SK-N-SH (cell line): Measurements from ENCODE around the gene TMEM171. TPM values are rescaled to one million over a fixed set of nuclear protein-coding genes. Genes with fewer than 3 reads are reported as not detected.

ENCODE experiments used
- CTCF ChIA-PET: fragments of 300-600, 350-600 bp; formaldehyde crosslinking; extraction: SDS; loops from one replicate; lab custom pipeline; 2021; lab: Yijun Ruan, JAX
- POLR2A ChIA-PET: fragments of 350-600 bp; sonication (Branson Sonifier 250); formaldehyde crosslinking; extraction: SDS; loops from one replicate; lab custom pipeline; 2020; ENCODE audit warnings: antibody characterized with exemption, inconsistent platforms; lab: Yijun Ruan, JAX
- DNase-seq: peaks from one replicate; pipeline ENCODE4 v3.0.0; 2012
- H2AFZ ChIP-seq: fragments of 200-600 bp; sonication (generic); 2 replicates; pipeline ENCODE4 v1.8.1; 2016; ENCODE audit warnings: antibody characterized with exemption, mild to moderate bottlenecking, low read depth
- H3F3A ChIP-seq: fragments of 200-600 bp; sonication (generic); replicated peaks from 2 replicates; pipeline ENCODE3; 2016; ENCODE audit warnings: antibody characterized with exemption, mild to moderate bottlenecking; ENCODE audit not compliant: insufficient read depth
- H3K27ac ChIP-seq, 2 experiments: fragments of 200-500 bp in 1 of 2; fragments of 200-600 bp in 1 of 2; sonication (Bioruptor generic) in 1 of 2; sonication (generic), shearing (Covaris generic) in 1 of 2; 2 replicates each; pipeline versions ENCODE4 v1.5.1 to v1.6.1; 2014 to 2016; ENCODE audit warnings: low read depth in 2 of 2, inconsistent platforms in 1 of 2, low read length in 1 of 2, mild to moderate bottlenecking in 1 of 2, mixed read lengths in 1 of 2
- H3K27me3 ChIP-seq: fragments of 200-600 bp; sonication (generic), shearing (Covaris generic); 2 replicates; pipeline ENCODE4 v1.6.1; 2016; ENCODE audit warnings: mixed run types; ENCODE audit not compliant: insufficient read depth
- H3K36me3 ChIP-seq, 2 experiments: fragments of 200-500 bp in 1 of 2; fragments of 200-600 bp in 1 of 2; sonication (Bioruptor generic) in 1 of 2; sonication (generic) in 1 of 2; replicated peaks in 1 of 2; 2 replicates each; pipeline versions ENCODE3 to v1.5.1; 2014 to 2016; ENCODE audit warnings: low read length in 1 of 2, mild to moderate bottlenecking in 1 of 2; ENCODE audit not compliant: insufficient read depth in 2 of 2, control insufficient read depth in 1 of 2
- H3K4me1 ChIP-seq, 2 experiments: fragments of 200-500 bp in 1 of 2; fragments of 200-600 bp in 1 of 2; sonication (Bioruptor generic) in 1 of 2; sonication (generic), shearing (Covaris generic) in 1 of 2; 2 replicates each; pipeline versions ENCODE4 v1.5.1 to v1.6.1; 2014 to 2016; ENCODE audit warnings: low read depth in 1 of 2, low read length in 1 of 2, mixed run types in 1 of 2; ENCODE audit not compliant: insufficient read depth in 2 of 2, control insufficient read depth in 1 of 2
- H3K4me2 ChIP-seq: fragments of 200-600 bp; sonication (generic), shearing (Covaris generic); 2 replicates; pipeline ENCODE4 v1.6.1; 2017; ENCODE audit warnings: mixed run types
- H3K4me3 ChIP-seq, 2 experiments: fragments of 200-500 bp in 1 of 2; fragments of 200-600 bp in 1 of 2; sonication (Bioruptor generic) in 1 of 2; sonication (generic), shearing (Covaris generic) in 1 of 2; 2 replicates each; pipeline versions ENCODE4 v1.5.1 to v1.8.1; 2014 to 2016; ENCODE audit warnings: low read depth in 2 of 2, inconsistent platforms in 1 of 2, low read length in 1 of 2, mild to moderate bottlenecking in 1 of 2, mixed read lengths in 1 of 2, moderate library complexity in 1 of 2
- H3K79me2 ChIP-seq: fragments of 200-600 bp; sonication (generic); 2 replicates; pipeline ENCODE4 v1.8.1; 2017; ENCODE audit warnings: mild to moderate bottlenecking; ENCODE audit not compliant: insufficient read depth
- H3K9ac ChIP-seq: fragments of 200-600 bp; sonication (generic); 2 replicates; pipeline ENCODE4 v1.6.1; 2017; ENCODE audit warnings: mixed run types
- H3K9me2 ChIP-seq: fragments of 200-600 bp; sonication (generic); 2 replicates; pipeline ENCODE4 v1.6.1; 2017; ENCODE audit warnings: mixed run types
- H3K9me3 ChIP-seq: fragments of 200-600 bp; sonication (generic); 2 replicates; pipeline ENCODE4 v1.6.1; 2017; ENCODE audit warnings: mixed run types, mild to moderate bottlenecking, moderate library complexity
- H4K20me1 ChIP-seq: fragments of 200-600 bp; sonication (generic); 2 replicates; pipeline ENCODE4 v1.6.1; 2017; ENCODE audit warnings: mild to moderate bottlenecking, mixed run types; ENCODE audit not compliant: insufficient read depth
- CHD2 ChIP-seq: fragments of 150-350 bp; IDR thresholded peaks from 2 replicates; pipeline ENCODE4 v1.6.1; 2018; ENCODE audit warnings: low read length; ENCODE audit not compliant: partially characterized antibody
- EZH2phosphoT487 ChIP-seq: fragments of 200-600 bp; sonication (generic); IDR thresholded peaks from 2 replicates; pipeline ENCODE4 v1.6.1; 2017; ENCODE audit warnings: low read depth, mixed run types, mild to moderate bottlenecking, antibody characterized with exemption, moderate library complexity, borderline replicate concordance
- FOXJ3 ChIP-seq: sonication (generic); formaldehyde crosslinking; IDR thresholded peaks from 2 replicates; pipeline ENCODE4 v1.5.1; 2020; ENCODE audit warnings: mild to moderate bottlenecking, missing genetic modification reagents
- GABPA ChIP-seq: IDR thresholded peaks from 2 replicates; pipeline ENCODE4 v1.4.0; 2012; ENCODE audit warnings: low read depth, mild to moderate bottlenecking
- IRF3 ChIP-seq: fragments of 150-350 bp; IDR thresholded peaks from 2 replicates; pipeline ENCODE4 v1.6.1; 2016; ENCODE audit warnings: mild to moderate bottlenecking, low read depth, low read length
- MAX ChIP-seq: IDR thresholded peaks from 2 replicates; pipeline ENCODE4 v1.4.0; 2012; ENCODE audit warnings: low read depth
- MEF2A ChIP-seq: IDR thresholded peaks from 2 replicates; pipeline ENCODE4 v1.4.0; 2012; ENCODE audit warnings: low read depth, borderline replicate concordance
- MXI1 ChIP-seq: IDR thresholded peaks from 2 replicates; pipeline ENCODE4 v1.6.1; 2012; ENCODE audit warnings: mild to moderate bottlenecking, low read depth, low read length, improper control_type of control experiment
- NFIC ChIP-seq: IDR thresholded peaks from 2 replicates; pipeline ENCODE4 v1.4.0; 2012; ENCODE audit warnings: borderline replicate concordance
- NRF1 ChIP-seq: IDR thresholded peaks from 2 replicates; pipeline ENCODE4 v1.6.1; 2012; ENCODE audit warnings: low read depth, mild to moderate bottlenecking, low read length
- POLR2AphosphoS5 ChIP-seq: IDR thresholded peaks from 2 replicates; pipeline ENCODE4 v1.6.1; 2012; ENCODE audit warnings: low read depth, low read length
- RAD21 ChIP-seq: IDR thresholded peaks from 2 replicates; pipeline ENCODE4 v1.6.1; 2012; ENCODE audit warnings: mild to moderate bottlenecking, low read length
- REST ChIP-seq: IDR thresholded peaks from 2 replicates; pipeline ENCODE4 v1.6.1; 2012; ENCODE audit warnings: mild to moderate bottlenecking, low read depth, low read length, moderate library complexity
- RFX5 ChIP-seq: IDR thresholded peaks from 2 replicates; pipeline ENCODE4 v1.6.1; 2012; ENCODE audit warnings: mild to moderate bottlenecking, improper control_type of control experiment, low read length
- RXRA ChIP-seq: IDR thresholded peaks from 2 replicates; pipeline ENCODE4 v1.4.0; 2012; ENCODE audit warnings: low read depth, mild to moderate bottlenecking, borderline replicate concordance
- SIN3A ChIP-seq: IDR thresholded peaks from 2 replicates; pipeline ENCODE4 v1.6.1; 2012; ENCODE audit warnings: low read depth, mild to moderate bottlenecking, low read length, moderate library complexity, borderline replicate concordance
- TAF1 ChIP-seq: IDR thresholded peaks from 2 replicates; pipeline ENCODE4 v1.6.1; 2012; ENCODE audit warnings: low read depth, mild to moderate bottlenecking, low read length, moderate library complexity, borderline replicate concordance
- TEAD4 ChIP-seq: IDR thresholded peaks from 2 replicates; pipeline ENCODE4 v1.4.0; 2012; ENCODE audit warnings: mild to moderate bottlenecking, borderline replicate concordance; ENCODE audit not compliant: insufficient read depth
- USF1 ChIP-seq: IDR thresholded peaks from 2 replicates; pipeline ENCODE4 v1.4.0; 2012; ENCODE audit warnings: low read depth, borderline replicate concordance
- USF2 ChIP-seq: fragments of 150-350 bp; IDR thresholded peaks from 2 replicates; pipeline ENCODE4 v1.6.1; 2017; ENCODE audit warnings: antibody characterized with exemption, low read length, low read depth, borderline replicate concordance
- WGBS: methylation state at CpG from one replicate; pipeline ENCODE4 v1.1.6; 2017; ENCODE audit warnings: low lambda C conversion rate; 5-methylcytosine and 5-hydroxymethylcytosine counted together
- polyA plus RNA-seq, 3 experiments: library from polyadenylated mRNA; depleted of rRNA; stranded (reverse); fragments of >200 nt; gene quantifications; 2 replicates each; pipeline ENCODE4 v1.2.3, GENCODE V29; 2012

Gene TMEM171
- polyA plus RNA-seq, 1 of the 3 experiments (the other 2 are of a cell fraction), result 7.6 TPM

GRCh38 chr5:73132759-73133158 lies 12.4 kb downstream of the TMEM171 start:
- Histone ChIP-seq H3K9me2 (no peaks in the 10 kb centered on the region), H3F3A (no peaks in the 10 kb centered on the region), H3K27me3 (no peaks in the 10 kb centered on the region), H4K20me1 (no peaks in the 10 kb centered on the region), H3K4me1 (peaks cover 0 to 2% of the 10 kb centered on the region in 2 experiments; a peak in 1 of 4 replicates), H3K4me3 (no peak overlapping the region), H3K9ac (no peak overlapping the region), H3K36me3 (no peaks in the 10 kb centered on the region), H3K4me2 (no peak overlapping the region), H3K79me2 (no peaks in the 10 kb centered on the region), H3K27ac (no peak overlapping the region), H3K9me3 (no peaks in the 10 kb centered on the region), H2AFZ (no peak overlapping the region)
- no peak for TF ChIP-seq MXI1
- no peak for TF ChIP-seq RFX5
- no peak for TF ChIP-seq TAF1
- no peak for TF ChIP-seq MAX
- no peak for TF ChIP-seq POLR2AphosphoS5
- no peak for TF ChIP-seq RXRA
- TF ChIP-seq SIN3A, result no peak
- no peak for TF ChIP-seq FOXJ3
- no peak for TF ChIP-seq REST
- no peak for TF ChIP-seq GABPA
- no peak for TF ChIP-seq EZH2phosphoT487
- POLR2A ChIA-PET, result no interaction called here
- CTCF ChIA-PET, result interaction anchor here (1.1 to 1.5 kb wide), 3 partner anchors 8 to 318 kb away, joined by 3 to 5 read pairs (median 3); no protein-coding TSS in a partner anchor
- WGBS, result 72% methylated on average over 2 of the region's 2 CpGs
- DNase-seq, result no peak

GRCh38 chr5:73135021-73135420 lies 14.6 kb downstream of the TMEM171 start:
- peaks cover 0 to 2% of the 10 kb centered on the region in 2 experiments; a peak in 1 of 4 replicates for H3K4me1 ChIP-seq
- no peak overlapping the region for H3K4me3 ChIP-seq
- no peak overlapping the region for H2AFZ ChIP-seq
- H3K9ac ChIP-seq, result no peak overlapping the region
- H3K36me3 ChIP-seq, result no peaks in the 10 kb centered on the region
- no peaks in the 10 kb centered on the region for H3K9me3 ChIP-seq
- no peaks in the 10 kb centered on the region for H3K79me2 ChIP-seq
- POLR2A ChIA-PET, result no interaction called here
- H3K27ac ChIP-seq, result no peak overlapping the region
- H3K27me3 ChIP-seq, result no peaks in the 10 kb centered on the region
- H4K20me1 ChIP-seq, result no peaks in the 10 kb centered on the region
- H3K4me2 ChIP-seq, result no peak overlapping the region
- no peaks in the 10 kb centered on the region for H3F3A ChIP-seq
- 58% methylated on average over 2 of the region's 3 CpGs for WGBS
- CTCF ChIA-PET, result interaction anchor here (1.6 to 2.0 kb wide), 2 partner anchors 13 to 81 kb away, joined by 3 to 8 read pairs; no protein-coding TSS in a partner anchor
- no peaks in the 10 kb centered on the region for H3K9me2 ChIP-seq
- DNase-seq, result no peak
- no peak for TF ChIP-seq CHD2
- no peak for TF ChIP-seq USF2
- no peak for TF ChIP-seq NFIC
- TF ChIP-seq IRF3, result no peak
- TF ChIP-seq EZH2phosphoT487, result no peak
- TF ChIP-seq MAX, result no peak
- TF ChIP-seq USF1, result no peak
- no peak for TF ChIP-seq POLR2AphosphoS5
- TF ChIP-seq MEF2A, result no peak
- no peak for TF ChIP-seq TAF1
- TF ChIP-seq GABPA, result no peak
- no peak for TF ChIP-seq SIN3A
- TF ChIP-seq TEAD4, result no peak
- TF ChIP-seq RAD21, result no peak
- TF ChIP-seq NRF1, result no peak
